A673 (cell line): ENCODE measurements around the gene MAN1A2. TPM values are rescaled to one million over a fixed set of nuclear protein-coding genes. Genes with fewer than 3 reads are reported as not detected.
"Not testable (repeated sequence)": the region's sequence is repeated elsewhere in the genome, so short reads cannot be mapped to it uniquely, and the experiment has no call there.

Source experiments
- BruUV-seq: library from RNA; stranded (reverse); fragments of 400-500 nt; replicated peaks from 2 replicates; lab custom pipeline; 2021; lab: Mats Ljungman, UMichigan
- CTCF ChIA-PET: fragments of 300-600 bp; sonication (Branson Sonifier 250); formaldehyde crosslinking; loops from one replicate; lab custom pipeline; 2022; ENCODE audit warnings: antibody characterized with exemption; lab: Charles Lee
- POLR2A ChIA-PET: fragments of 300-600 bp; sonication (Branson Sonifier 250); formaldehyde crosslinking; loops from one replicate; lab custom pipeline; 2022; ENCODE audit warnings: antibody characterized with exemption; ENCODE audit not compliant: low non-redundant PET; lab: Charles Lee
- DNase-seq: peaks from one replicate; pipeline ENCODE4 v3.0.0-alpha.2; 2015; ENCODE audit warnings: low spot score
- H3K27ac ChIP-seq: fragments of 200-600 bp; sonication (generic); 2 replicates; pipeline ENCODE4 v1.5.1; 2016; ENCODE audit warnings: mixed run types, low read depth, mild to moderate bottlenecking, mixed read lengths, antibody characterized with exemption, low read length; ENCODE audit not compliant: poor library complexity, severe bottlenecking
- H3K27me3 ChIP-seq: fragments of 200-600 bp; sonication (generic); replicated peaks from 2 replicates; pipeline ENCODE4 v1.6.1; 2017; ENCODE audit warnings: mixed run types, low read depth, mild to moderate bottlenecking, mixed read lengths, antibody characterized with exemption, low read length; ENCODE audit not compliant: insufficient read depth, poor library complexity
- H3K36me3 ChIP-seq: fragments of 200-600 bp; sonication (generic); 2 replicates; pipeline ENCODE4 v1.6.1; 2016; ENCODE audit warnings: mixed run types, mild to moderate bottlenecking, mixed read lengths, antibody characterized with exemption, low read length; ENCODE audit not compliant: insufficient read depth, poor library complexity, severe bottlenecking
- H3K4me1 ChIP-seq: fragments of 200-600 bp; sonication (generic); 2 replicates; pipeline ENCODE4 v1.6.1; 2017; ENCODE audit warnings: mixed run types, mild to moderate bottlenecking, mixed read lengths, antibody characterized with exemption, low read length; ENCODE audit not compliant: insufficient read depth, poor library complexity, severe bottlenecking
- H3K4me3 ChIP-seq: fragments of 200-600 bp; sonication (generic); 2 replicates; pipeline ENCODE4 v1.5.1; 2016; ENCODE audit warnings: low read depth, mixed run types, mild to moderate bottlenecking, mixed read lengths, low read length; ENCODE audit not compliant: poor library complexity, severe bottlenecking
- H3K9me3 ChIP-seq: fragments of 200-600 bp; sonication (generic); 2 replicates; pipeline ENCODE4 v1.6.1; 2016; ENCODE audit warnings: mixed run types, low read depth, mild to moderate bottlenecking, mixed read lengths, antibody characterized with exemption, low read length; ENCODE audit not compliant: poor library complexity, severe bottlenecking
- EZH2 ChIP-seq: fragments of 200-600 bp; sonication (generic); IDR thresholded peaks from 2 replicates; pipeline ENCODE4 v1.6.1; 2017; ENCODE audit warnings: borderline replicate concordance, low read depth, mild to moderate bottlenecking, mixed read lengths, antibody characterized with exemption, low read length; ENCODE audit not compliant: poor library complexity, severe bottlenecking
- intact Hi-C: fragments of 100-400 bp; cut with micrococcal nuclease; formaldehyde crosslinking; loops from one replicate; pipeline ENCODE4 v1.10.0; 2022; ENCODE audit not compliant: unreplicated experiment
- total RNA-seq: library from RNA; stranded (reverse); gene quantifications from 2 replicates; pipeline ENCODE4 v1.2.3, GENCODE V29; 2021
- TF ChIP-seq, protein P1 (sequence below): fragments of 300-800, 200-600 bp; sonication (generic); conservative IDR thresholded peaks from 2 replicates; pipeline ENCODE4 v1.5.1; 2017; ENCODE audit warnings: low read depth, mild to moderate bottlenecking, antibody characterized with exemption, low read length, moderate library complexity, mixed read lengths

MAN1A2 gene
- total RNA-seq, 1 experiment from 2014 or later, result 31.8 TPM

DNA sequence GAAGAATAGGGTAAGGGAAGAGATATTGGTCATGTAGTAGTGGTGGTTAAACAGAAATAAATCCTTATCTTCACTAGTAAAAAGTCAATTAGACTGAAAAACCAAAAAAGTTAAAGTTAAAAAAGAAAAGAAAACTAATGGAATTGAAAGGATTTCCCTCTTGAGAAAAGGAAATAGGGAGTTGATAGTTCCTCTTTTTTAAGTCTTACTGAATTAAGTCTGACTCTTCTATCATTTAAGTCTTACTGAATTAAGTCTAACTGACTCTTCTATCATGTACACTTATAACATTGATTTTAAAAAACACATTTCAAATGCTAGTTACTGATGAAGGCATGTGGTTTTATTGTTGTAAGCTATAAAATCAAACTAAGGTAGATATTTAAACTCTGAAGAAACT is 189.1 kb downstream of the MAN1A2 start:
- H3K27ac ChIP-seq, result no peak overlapping the region
- H3K27me3 ChIP-seq, result no peaks in the 10 kb centered on the region
- BruUV-seq, result no TSS peak
- CTCF ChIA-PET, result no interaction called here
- no peak for DNase-seq
- no peaks in the 10 kb centered on the region for H3K4me1 ChIP-seq
- no peak for TF ChIP-seq EZH2
- TF ChIP-seq, protein P1, sequence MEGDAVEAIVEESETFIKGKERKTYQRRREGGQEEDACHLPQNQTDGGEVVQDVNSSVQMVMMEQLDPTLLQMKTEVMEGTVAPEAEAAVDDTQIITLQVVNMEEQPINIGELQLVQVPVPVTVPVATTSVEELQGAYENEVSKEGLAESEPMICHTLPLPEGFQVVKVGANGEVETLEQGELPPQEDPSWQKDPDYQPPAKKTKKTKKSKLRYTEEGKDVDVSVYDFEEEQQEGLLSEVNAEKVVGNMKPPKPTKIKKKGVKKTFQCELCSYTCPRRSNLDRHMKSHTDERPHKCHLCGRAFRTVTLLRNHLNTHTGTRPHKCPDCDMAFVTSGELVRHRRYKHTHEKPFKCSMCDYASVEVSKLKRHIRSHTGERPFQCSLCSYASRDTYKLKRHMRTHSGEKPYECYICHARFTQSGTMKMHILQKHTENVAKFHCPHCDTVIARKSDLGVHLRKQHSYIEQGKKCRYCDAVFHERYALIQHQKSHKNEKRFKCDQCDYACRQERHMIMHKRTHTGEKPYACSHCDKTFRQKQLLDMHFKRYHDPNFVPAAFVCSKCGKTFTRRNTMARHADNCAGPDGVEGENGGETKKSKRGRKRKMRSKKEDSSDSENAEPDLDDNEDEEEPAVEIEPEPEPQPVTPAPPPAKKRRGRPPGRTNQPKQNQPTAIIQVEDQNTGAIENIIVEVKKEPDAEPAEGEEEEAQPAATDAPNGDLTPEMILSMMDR, result no peak
- intact Hi-C loops, result no loop called here
- no peak overlapping the region for H3K4me3 ChIP-seq
- H3K9me3 ChIP-seq, result no peaks in the 10 kb centered on the region
- no peaks in the 10 kb centered on the region for H3K36me3 ChIP-seq
- POLR2A ChIA-PET, result no interaction called here

DNA sequence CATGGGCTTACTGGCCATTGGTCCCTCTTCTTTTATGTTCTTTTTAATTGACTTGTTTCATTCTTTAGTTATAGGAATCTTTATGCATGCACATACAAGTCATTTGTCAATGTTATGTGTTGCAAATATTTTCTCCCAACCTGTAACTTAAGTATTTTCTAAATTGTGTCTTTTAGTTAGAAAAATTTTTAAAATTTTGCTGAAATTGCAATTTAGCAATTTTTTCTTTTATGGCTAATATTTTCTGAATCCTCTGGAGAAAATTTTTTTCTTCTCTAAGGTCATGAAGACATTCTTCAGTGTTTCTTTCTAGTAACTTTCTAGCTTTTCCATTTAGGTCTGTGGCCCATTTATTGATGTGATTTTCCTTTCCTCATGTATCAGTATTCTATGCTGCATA is 189.7 kb downstream of the MAN1A2 start:
- CTCF ChIA-PET, result no interaction called here
- intact Hi-C loops, result no loop called here
- Histone ChIP-seq H3K27ac (no peak overlapping the region), H3K36me3 (no peaks in the 10 kb centered on the region), H3K27me3 (no peaks in the 10 kb centered on the region), H3K4me3 (no peak overlapping the region), H3K4me1 (no peaks in the 10 kb centered on the region), H3K9me3 (no peaks in the 10 kb centered on the region)
- DNase-seq, result no peak
- POLR2A ChIA-PET, result no interaction called here
- BruUV-seq, result no TSS peak
- TF ChIP-seq, protein P1, result no peak
- TF ChIP-seq EZH2, result no peak

DNA sequence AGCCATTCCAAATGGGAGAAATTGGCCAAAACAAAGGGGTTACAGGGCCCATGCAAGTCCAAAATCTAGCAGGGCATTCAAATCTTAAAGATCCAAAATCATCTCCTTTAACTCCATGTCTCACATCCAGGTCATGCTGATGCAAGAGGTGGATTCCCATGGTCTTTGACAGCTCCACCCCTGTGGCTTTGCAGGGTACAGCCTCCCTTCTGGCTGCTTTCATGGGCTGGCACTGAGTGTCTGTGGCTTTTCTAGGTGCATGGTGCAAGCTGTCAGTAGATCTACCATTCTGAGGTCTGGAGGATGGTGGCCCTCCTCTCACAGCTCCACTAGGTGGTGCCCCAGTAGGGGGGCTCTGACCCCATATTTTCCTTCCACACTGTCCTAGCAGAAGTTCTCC is 191.2 kb downstream of the MAN1A2 start:
- H3K27me3 ChIP-seq, BruUV-seq, DNase-seq, H3K36me3 ChIP-seq, H3K4me1 ChIP-seq, H3K9me3 ChIP-seq, H3K27ac ChIP-seq, H3K4me3 ChIP-seq, intact Hi-C loops, CTCF ChIA-PET, POLR2A ChIA-PET: not testable (repeated sequence)

DNA sequence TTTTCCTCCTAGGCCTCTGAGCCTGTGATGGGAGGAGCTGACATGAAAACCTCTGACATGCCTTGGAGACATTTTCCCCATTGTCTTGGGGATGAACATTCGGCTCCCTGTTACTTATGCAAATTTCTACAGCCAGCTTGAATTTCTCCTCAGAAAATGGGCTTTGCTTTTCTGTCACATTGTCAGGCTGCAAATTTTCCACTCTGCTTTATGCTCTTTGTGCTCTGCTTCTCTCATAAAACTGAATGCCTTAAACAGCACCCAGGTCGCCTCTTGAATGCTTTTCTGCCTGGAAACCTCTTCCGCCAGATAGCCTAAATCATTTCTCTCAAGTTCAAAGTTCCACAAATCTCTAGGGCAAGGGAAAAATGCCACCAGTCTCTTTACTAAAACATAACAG is 191.9 kb downstream of the MAN1A2 start:
- H3K4me1 ChIP-seq, result no peaks in the 10 kb centered on the region
- H3K27ac ChIP-seq, result no peak overlapping the region
- DNase-seq, result no peak
- no peaks in the 10 kb centered on the region for H3K36me3 ChIP-seq
- no peaks in the 10 kb centered on the region for H3K9me3 ChIP-seq
- ChIA-PET CTCF (no interaction called here), POLR2A (no interaction called here)
- intact Hi-C loops, result no loop called here
- TF ChIP-seq EZH2, result no peak
- TF ChIP-seq, protein P1, result no peak
- no TSS peak for BruUV-seq
- no peak overlapping the region for H3K4me3 ChIP-seq
- no peaks in the 10 kb centered on the region for H3K27me3 ChIP-seq
